Pancreas (tissue), 10 donors: ENCODE data around the gene CDK6. TPM values are rescaled to one million over a fixed set of nuclear protein-coding genes. Genes with fewer than 3 reads are reported as not detected.
A peak's percentile ranks its signal among the peaks of the same experiment; 100 is the strongest.

Experiments used
- ATAC-seq, 4 donors: fragments of 200-7000 bp; cut with Tn5 transposase; one replicate each; pipeline versions ENCODE4 v1.8.0 to v1.9.1; 2020; ENCODE audit warnings: mild to moderate bottlenecking in 4 of 4, moderate library complexity in 4 of 4
- DNase-seq, 6 donors: peaks; one replicate each; pipeline ENCODE4 v3.0.0-alpha.2; 2020
- FAIRE-seq: peaks from 2 replicates; lab custom pipeline; 2012; peaks lifted over from hg19 to GRCh38; lab: Jason Lieb, UNC
- H3K27ac ChIP-seq, 4 donors: fragments of 200-600 bp; sonication (generic); 1 replicate in 3 of 4; 2 replicates in 1 of 4; pipeline versions ENCODE4 v1.5.0 to v1.8.0; 2020
- H3K27me3 ChIP-seq, 4 donors: fragments of 200-600 bp; one replicate each; pipeline ENCODE4 v1.8.0; 2021
- H3K36me3 ChIP-seq, 3 donors: fragments of 200-600 bp; sonication (generic) in 1 of 3; one replicate each; pipeline versions ENCODE4 v1.5.0 to v1.8.0; 2020 to 2021
- H3K4me1 ChIP-seq, 3 donors: fragments of 200-600 bp; one replicate each; pipeline ENCODE4 v1.8.0; 2021
- H3K4me3 ChIP-seq, 4 donors: fragments of 200-600 bp; sonication (generic) in 2 of 4; one replicate each; pipeline versions ENCODE4 v1.5.0 to v1.8.0; 2020 to 2021
- H3K9me3 ChIP-seq, 4 donors: fragments of 200-600 bp; one replicate each; pipeline ENCODE4 v1.8.0; 2021
- WGBS, 2 donors: extraction: QIAGEN DNeasy Blood & Tissue Kit; methylation state at CpG; one replicate each; pipeline ENCODE4 v1.1.7; 2013; 5-methylcytosine and 5-hydroxymethylcytosine counted together
- intact Hi-C, 3 donors: fragments of 100-400 bp; cut with DNase I; formaldehyde crosslinking; loops; one replicate each; pipeline versions ENCODE4 v1.11.1 to v1.14.2; 2022
- polyA plus RNA-seq, 2 donors: library from polyadenylated mRNA; stranded (reverse); fragments of 200-250 nt; gene quantifications; one replicate each; pipeline ENCODE4 v1.2.3, GENCODE V29; 2013
- total RNA-seq, 6 donors: library from RNA; stranded (reverse); fragmentation: NEBNext Ultra II Directional in 4 of 6; extraction: Animal tissue kit (Norgen Biotek cat#: 25700) in 4 of 6; gene quantifications; one replicate each; pipeline versions ENCODE4 v1.2.1 to v1.2.4, GENCODE V29; 2021 to 2023
- TF ChIP-seq, protein P1 (sequence below), 4 donors: fragments of 200-600 bp; sonication (generic) in 3 of 4; IDR thresholded peaks; one replicate each; pipeline versions ENCODE4 v1.5.0 to v1.8.0; 2021; ENCODE audit warnings: antibody characterized with exemption in 4 of 4
- donor health status: healthy with polysubstance abuse.
- donor health status: DM: no; HTN: no; CAD: no; lungs with moderate emphysema.
- donor health status: DM: no; HTN: no; CAD: no.
- donor health status: control.
- donor health status: control.
- donor health status: Bipolar disorder and iron deficiency.
- donor health status: DM: yes; HTN: yes; CAD: no.
- donor health status: DM: no; HTN: no; CAD: no.
- donor health status: DM: no; HTN: no; CAD: no.
- donor health status: DM: yes; HTN: yes; CAD: no.

Gene CDK6
- total and polyA plus RNA-seq, 8 donors, result 2.4 to 33.4 (median 18.7) TPM

DNA sequence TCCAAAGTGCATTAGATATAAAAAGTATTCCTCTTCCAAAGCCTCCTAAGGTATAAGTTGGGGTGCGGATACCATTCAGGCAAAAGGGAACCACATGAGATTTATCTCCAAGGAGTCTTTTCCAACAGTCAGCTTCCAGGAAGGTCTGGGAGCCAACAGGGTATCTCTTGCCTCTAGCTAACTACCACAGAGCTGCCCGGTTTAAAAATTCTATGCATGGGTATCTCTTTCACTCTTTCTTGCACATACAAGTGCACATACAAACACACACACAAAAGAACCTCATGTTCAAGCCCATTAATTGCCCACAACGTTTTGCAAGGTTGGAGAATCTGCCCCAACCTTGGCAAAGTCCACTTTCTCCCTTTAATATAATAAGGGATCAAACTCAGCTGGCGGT, 80.7 kb downstream of the CDK6 start:
- no peak for FAIRE-seq
- H3K4me1 ChIP-seq, result peaks cover 0 to 9% (median 0%) of the 10 kb centered on the region in 3 donors
- intact Hi-C loops, result no loop called here
- no peak overlapping the region for H3K4me3 ChIP-seq
- TF ChIP-seq, protein P1, sequence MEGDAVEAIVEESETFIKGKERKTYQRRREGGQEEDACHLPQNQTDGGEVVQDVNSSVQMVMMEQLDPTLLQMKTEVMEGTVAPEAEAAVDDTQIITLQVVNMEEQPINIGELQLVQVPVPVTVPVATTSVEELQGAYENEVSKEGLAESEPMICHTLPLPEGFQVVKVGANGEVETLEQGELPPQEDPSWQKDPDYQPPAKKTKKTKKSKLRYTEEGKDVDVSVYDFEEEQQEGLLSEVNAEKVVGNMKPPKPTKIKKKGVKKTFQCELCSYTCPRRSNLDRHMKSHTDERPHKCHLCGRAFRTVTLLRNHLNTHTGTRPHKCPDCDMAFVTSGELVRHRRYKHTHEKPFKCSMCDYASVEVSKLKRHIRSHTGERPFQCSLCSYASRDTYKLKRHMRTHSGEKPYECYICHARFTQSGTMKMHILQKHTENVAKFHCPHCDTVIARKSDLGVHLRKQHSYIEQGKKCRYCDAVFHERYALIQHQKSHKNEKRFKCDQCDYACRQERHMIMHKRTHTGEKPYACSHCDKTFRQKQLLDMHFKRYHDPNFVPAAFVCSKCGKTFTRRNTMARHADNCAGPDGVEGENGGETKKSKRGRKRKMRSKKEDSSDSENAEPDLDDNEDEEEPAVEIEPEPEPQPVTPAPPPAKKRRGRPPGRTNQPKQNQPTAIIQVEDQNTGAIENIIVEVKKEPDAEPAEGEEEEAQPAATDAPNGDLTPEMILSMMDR (IDR thresholded peaks at IDR 0.05), result no peak
- H3K27me3 ChIP-seq, result no peaks in the 10 kb centered on the region
- no peaks in the 10 kb centered on the region for H3K36me3 ChIP-seq
- no peak for DNase-seq
- no peaks in the 10 kb centered on the region for H3K9me3 ChIP-seq
- 74 to 75% methylated on average over 4 of the region's 4 CpGs for WGBS, 2 donors
- no peak for ATAC-seq
- H3K27ac ChIP-seq, result no peak overlapping the region

DNA sequence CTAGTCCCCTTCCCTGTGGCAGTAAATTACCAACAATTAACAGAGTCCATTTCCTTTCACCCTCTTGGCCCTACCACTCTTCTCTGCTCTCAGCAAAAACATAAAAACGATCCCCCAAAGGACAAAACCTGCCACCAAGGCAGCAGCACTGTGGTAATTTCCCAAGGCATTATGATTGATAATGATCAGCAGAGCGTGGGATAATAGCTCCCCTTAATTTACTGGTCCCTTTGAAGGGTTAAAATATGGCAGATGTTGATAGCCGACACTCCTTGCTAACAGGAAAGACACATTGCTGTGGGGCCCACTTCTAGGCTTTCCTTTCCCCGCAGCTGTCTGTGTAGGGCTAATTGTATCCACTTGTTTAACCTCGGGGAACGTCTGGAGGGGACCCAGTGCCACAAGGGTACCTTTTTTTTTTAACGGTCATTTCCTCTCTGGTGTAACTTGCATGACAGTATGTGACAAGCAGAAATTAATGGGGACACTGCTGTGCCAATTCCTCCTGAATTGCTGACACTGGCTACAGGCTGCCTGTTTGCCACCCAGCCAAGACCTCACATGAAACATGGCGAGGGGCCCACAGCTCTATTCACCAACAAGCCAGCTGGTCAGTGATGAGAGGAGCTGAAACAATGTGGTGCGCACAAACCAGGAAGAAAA, 81.3 kb downstream of the CDK6 start:
- peaks cover 0 to 9% (median 0%) of the 10 kb centered on the region in 3 donors for H3K4me1 ChIP-seq
- 77 to 81% methylated on average over 9 of the region's 9 CpGs for WGBS, 2 donors

DNA sequence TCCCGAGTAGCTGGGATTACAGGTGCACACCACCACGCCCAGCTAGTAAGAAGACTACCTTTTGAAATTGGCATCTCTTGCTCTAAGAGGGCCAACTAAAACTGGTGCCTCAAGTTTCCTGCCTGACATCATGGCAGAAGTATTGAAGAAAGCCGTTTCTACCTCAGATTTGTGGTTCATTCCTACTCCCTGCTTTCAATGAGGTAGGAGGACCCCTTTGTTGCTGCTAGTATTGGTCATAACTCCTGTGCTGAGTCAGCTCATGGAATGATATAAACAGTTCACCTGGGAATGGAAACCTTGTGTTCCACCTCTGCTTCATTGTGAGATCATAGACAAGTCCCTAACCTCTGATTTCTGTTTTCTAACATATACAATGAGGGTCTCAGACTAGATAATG, 82.8 kb downstream of the CDK6 start:
- 92 to 94% methylated on average over 3 of the region's 3 CpGs for WGBS, 2 donors
- intact Hi-C loops, result no loop called here
- no peaks in the 10 kb centered on the region for H3K9me3 ChIP-seq
- H3K4me3 ChIP-seq, result no peak overlapping the region
- no peak for FAIRE-seq
- peaks cover 0 to 9% (median 0%) of the 10 kb centered on the region in 3 donors for H3K4me1 ChIP-seq
- TF ChIP-seq, protein P1 (IDR thresholded peaks at IDR 0.05), result no peak
- DNase-seq, result no peak
- no peaks in the 10 kb centered on the region for H3K36me3 ChIP-seq
- no peak for ATAC-seq
- no peak overlapping the region for H3K27ac ChIP-seq
- H3K27me3 ChIP-seq, result no peaks in the 10 kb centered on the region

More for the DNA sequence above, 81.3 kb downstream of the CDK6 start:
- Histone ChIP-seq H3K27ac (no peak overlapping the region), H3K27me3 (no peaks in the 10 kb centered on the region), H3K4me3 (no peak overlapping the region), H3K9me3 (no peaks in the 10 kb centered on the region), H3K36me3 (no peaks in the 10 kb centered on the region)
- ATAC-seq (peak in 2 of 4 donors; percentile 30 to 63), FAIRE-seq (no peak), DNase-seq (no peak)
- TF ChIP-seq, protein P1 (IDR thresholded peaks at IDR 0.05), result no peak
- intact Hi-C loops, result no loop called here

DNA sequence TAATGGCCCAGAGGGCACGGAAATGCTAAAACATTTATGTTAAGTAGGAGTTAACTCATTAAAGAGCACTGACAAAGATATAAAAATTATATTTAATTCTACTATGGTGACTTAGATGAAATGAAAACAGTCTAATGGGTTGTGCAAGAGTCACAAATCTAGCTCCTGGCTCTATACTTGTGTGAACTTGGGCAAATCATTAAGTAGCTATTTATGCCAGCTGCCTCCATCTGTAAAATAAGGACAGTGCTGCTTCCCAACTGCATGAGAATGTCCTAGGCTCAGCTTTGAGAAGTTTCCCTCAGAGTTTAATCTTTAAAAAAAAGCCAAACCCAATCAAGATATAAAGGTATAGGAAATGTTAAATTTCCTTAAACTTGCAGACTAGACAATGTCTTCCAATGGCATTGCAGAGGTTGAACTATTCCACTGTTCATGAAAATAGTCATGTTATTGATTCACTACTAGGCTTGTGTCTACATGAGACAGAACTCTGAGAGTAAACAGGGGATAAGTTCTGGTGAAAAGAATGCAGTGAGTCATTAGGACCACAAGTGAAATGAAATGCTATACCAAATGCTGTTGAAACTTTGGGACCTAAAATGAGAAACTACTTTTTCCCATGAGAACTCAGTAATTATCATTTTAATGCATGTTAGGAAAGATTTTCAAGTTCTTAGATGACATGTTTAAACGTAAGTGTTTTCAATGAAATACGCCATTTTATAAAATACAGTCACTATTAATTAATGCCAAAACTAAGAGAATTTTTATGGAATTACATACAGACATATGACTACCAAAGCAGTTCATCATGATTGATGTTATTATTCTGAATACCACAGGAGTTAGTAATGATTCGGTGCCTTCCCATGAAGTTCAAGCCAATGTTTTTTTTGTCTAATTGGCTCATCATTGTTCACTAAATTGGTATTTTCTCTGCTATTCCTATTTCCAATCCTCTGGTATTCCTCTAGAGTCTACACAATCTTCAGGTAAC, 84.2 kb downstream of the CDK6 start:
- Histone ChIP-seq H3K4me3 (no peak overlapping the region), H3K36me3 (no peaks in the 10 kb centered on the region), H3K9me3 (no peaks in the 10 kb centered on the region), H3K4me1 (peaks cover 0 to 13% (median 7%) of the 10 kb centered on the region in 3 donors), H3K27me3 (no peaks in the 10 kb centered on the region), H3K27ac (no peak overlapping the region)
- 91% methylated on average over 4 of the region's 4 CpGs for whole genome bisulfite sequencing, 2 donors
- peak in 3 of 4 donors; percentile 56 to 80 (median 61) for ATAC-seq
- no peak for DNase-seq
- intact Hi-C loops, result no loop called here
- FAIRE-seq, result no peak
- TF ChIP-seq, protein P1 (IDR thresholded peaks at IDR 0.05), result no peak
